ENCODE data around the gene PCYT1B.

The PCYT1B gene

GRCh38 chrX:24647257-24648058 lies at the start of gene PCYT1B:
TSS of gene PCYT1B (minus strand) at chrX:24647347. CDS start at chrX:24647105, 242 bp downstream.
- peaks cover 14% of the 10 kb centered on the region for H3K4me1 ChIP-seq (ENCODE audit: control insufficient read depth, insufficient read depth, low read length)
- H3K27me3 ChIP-seq (ENCODE audit: control insufficient read depth, insufficient read depth, low read length): no peaks in the 10 kb centered on the region
- peak within 1 kb of the TSS; percentile 38 for H3K27ac ChIP-seq (ENCODE audit: low read depth, low read length)
- H3K36me3 ChIP-seq (ENCODE audit: control insufficient read depth, insufficient read depth, low read length): no peaks in the 10 kb centered on the region; the same call in 1 of the 2 replicates
- peak within 1 kb of the TSS; percentile 71 for H3K9ac ChIP-seq (ENCODE audit: low read length)
- H3K4me3 ChIP-seq (ENCODE audit: low read depth, low read length): peak within 1 kb of the TSS; percentile 65
- no peaks in the 10 kb centered on the region for H3K9me3 ChIP-seq (ENCODE audit: control insufficient read depth, insufficient read depth, low read depth, low read length)

- Histone ChIP-seq H3K4me1 (ENCODE audit: control insufficient read depth, insufficient read depth, low read length) (peaks cover 20% of the 10 kb centered on the region), H3K9me3 (ENCODE audit: control insufficient read depth, insufficient read depth, low read depth, low read length) (no peaks in the 10 kb centered on the region), H3K27ac (ENCODE audit: low read depth, low read length) (no peak overlapping the region), H3K4me3 (ENCODE audit: low read depth, low read length) (no peak overlapping the region), H3K27me3 (ENCODE audit: control insufficient read depth, insufficient read depth, low read length) (no peaks in the 10 kb centered on the region), H3K9ac (ENCODE audit: low read length) (no peak overlapping the region), H3K36me3 (ENCODE audit: control insufficient read depth, insufficient read depth, low read length) (peaks cover 27% of the 10 kb centered on the region)
Observed at GRCh38 chrX:24696294-24696693, 49.1 kb upstream of the PCYT1B start.

- H3K4me1 ChIP-seq (ENCODE audit: control insufficient read depth, insufficient read depth, low read length): peaks cover 20% of the 10 kb centered on the region
- peak overlapping the region; percentile 85 for H3K4me3 ChIP-seq (ENCODE audit: low read depth, low read length)
- peaks cover 12% of the 10 kb centered on the region for H3K36me3 ChIP-seq (ENCODE audit: control insufficient read depth, insufficient read depth, low read length)
- H3K9ac ChIP-seq (ENCODE audit: low read length): peak overlapping the region; percentile 92
- no peaks in the 10 kb centered on the region for H3K9me3 ChIP-seq (ENCODE audit: control insufficient read depth, insufficient read depth, low read depth, low read length)
- H3K27me3 ChIP-seq (ENCODE audit: control insufficient read depth, insufficient read depth, low read length): no peaks in the 10 kb centered on the region
- no peak overlapping the region for H3K27ac ChIP-seq (ENCODE audit: low read depth, low read length)
Observed at GRCh38 chrX:24694825-24695224, 47.7 kb upstream of the PCYT1B start.

GRCh38 chrX:24693453-24694202 lies 46.5 kb upstream of the PCYT1B start, which contains the start of gene POLA1:
TSS of gene POLA1 (plus strand) at chrX:24693918. CDS start at chrX:24693962, 44 bp downstream.
- Histone ChIP-seq H3K4me3 (ENCODE audit: low read depth, low read length) (peak within 1 kb of the TSS; percentile 85), H3K9ac (ENCODE audit: low read length) (peak within 1 kb of the TSS; percentile 92), H3K9me3 (ENCODE audit: control insufficient read depth, insufficient read depth, low read depth, low read length) (no peaks in the 10 kb centered on the region), H3K36me3 (ENCODE audit: control insufficient read depth, insufficient read depth, low read length) (peaks cover 7% of the 10 kb centered on the region), H3K27ac (ENCODE audit: low read depth, low read length) (peak within 1 kb of the TSS; percentile 49; the same call in 1 of the 2 replicates), H3K27me3 (ENCODE audit: control insufficient read depth, insufficient read depth, low read length) (no peaks in the 10 kb centered on the region), H3K4me1 (ENCODE audit: control insufficient read depth, insufficient read depth, low read length) (peaks cover 20% of the 10 kb centered on the region)

- Histone ChIP-seq H3K4me1 (ENCODE audit: control insufficient read depth, insufficient read depth, low read length) (peaks cover 20% of the 10 kb centered on the region), H3K4me3 (ENCODE audit: low read depth, low read length) (peak overlapping the region; percentile 56; the same call in 1 of the 2 replicates), H3K27me3 (ENCODE audit: control insufficient read depth, insufficient read depth, low read length) (no peaks in the 10 kb centered on the region), H3K9me3 (ENCODE audit: control insufficient read depth, insufficient read depth, low read depth, low read length) (no peaks in the 10 kb centered on the region), H3K9ac (ENCODE audit: low read length) (no peak overlapping the region), H3K36me3 (ENCODE audit: control insufficient read depth, insufficient read depth, low read length) (peaks cover 7% of the 10 kb centered on the region), H3K27ac (ENCODE audit: low read depth, low read length) (no peak overlapping the region)
Observed at GRCh38 chrX:24692305-24692704, 45.2 kb upstream of the PCYT1B start.

GRCh38 chrX:24684048-24684447 lies 36.9 kb upstream of the PCYT1B start:
- no peaks in the 10 kb centered on the region for H3K4me1 ChIP-seq (ENCODE audit: control insufficient read depth, insufficient read depth, low read length)
- H3K36me3 ChIP-seq (ENCODE audit: control insufficient read depth, insufficient read depth, low read length): no peaks in the 10 kb centered on the region
- no peak overlapping the region for H3K4me3 ChIP-seq (ENCODE audit: low read depth, low read length)
- H3K27ac ChIP-seq (ENCODE audit: low read depth, low read length): no peak overlapping the region
- no peak overlapping the region for H3K9ac ChIP-seq (ENCODE audit: low read length)
- peaks cover 2% of the 10 kb centered on the region; the same call in 1 of the 2 replicates for H3K27me3 ChIP-seq (ENCODE audit: control insufficient read depth, insufficient read depth, low read length)
- no peaks in the 10 kb centered on the region for H3K9me3 ChIP-seq (ENCODE audit: control insufficient read depth, insufficient read depth, low read depth, low read length)

- Histone ChIP-seq H3K4me3 (ENCODE audit: low read depth, low read length) (no peak overlapping the region), H3K27me3 (ENCODE audit: control insufficient read depth, insufficient read depth, low read length) (peaks cover 2% of the 10 kb centered on the region; the same call in 1 of the 2 replicates)
Observed at GRCh38 chrX:24682739-24683432, 35.7 kb upstream of the PCYT1B start.

GRCh38 chrX:24676403-24677024 lies 29.4 kb upstream of the PCYT1B start:
- no peak overlapping the region for H3K27ac ChIP-seq (ENCODE audit: low read depth, low read length)

More at GRCh38 chrX:24682739-24683432, 35.7 kb upstream of the PCYT1B start:
- no peak overlapping the region for H3K27ac ChIP-seq (ENCODE audit: low read depth, low read length)
- H3K4me1 ChIP-seq (ENCODE audit: control insufficient read depth, insufficient read depth, low read length): no peaks in the 10 kb centered on the region
- no peaks in the 10 kb centered on the region for H3K36me3 ChIP-seq (ENCODE audit: control insufficient read depth, insufficient read depth, low read length)
- H3K9me3 ChIP-seq (ENCODE audit: control insufficient read depth, insufficient read depth, low read depth, low read length): no peaks in the 10 kb centered on the region
- no peak overlapping the region for H3K9ac ChIP-seq (ENCODE audit: low read length)

GRCh38 chrX:24673424-24673823 lies 26.3 kb upstream of the PCYT1B start:
- Histone ChIP-seq H3K36me3 (ENCODE audit: control insufficient read depth, insufficient read depth, low read length) (no peaks in the 10 kb centered on the region), H3K4me3 (ENCODE audit: low read depth, low read length) (no peak overlapping the region), H3K9ac (ENCODE audit: low read length) (no peak overlapping the region), H3K27ac (ENCODE audit: low read depth, low read length) (no peak overlapping the region), H3K4me1 (ENCODE audit: control insufficient read depth, insufficient read depth, low read length) (peaks cover 18% of the 10 kb centered on the region), H3K9me3 (ENCODE audit: control insufficient read depth, insufficient read depth, low read depth, low read length) (no peaks in the 10 kb centered on the region), H3K27me3 (ENCODE audit: control insufficient read depth, insufficient read depth, low read length) (peaks cover 3% of the 10 kb centered on the region; the same call in 1 of the 2 replicates)

More at GRCh38 chrX:24676403-24677024, 29.4 kb upstream of the PCYT1B start:
- no peak overlapping the region for H3K9ac ChIP-seq (ENCODE audit: low read length)
- no peak overlapping the region for H3K4me3 ChIP-seq (ENCODE audit: low read depth, low read length)
- no peaks in the 10 kb centered on the region for H3K36me3 ChIP-seq (ENCODE audit: control insufficient read depth, insufficient read depth, low read length)
- peaks cover under 1% of the 10 kb centered on the region; the same call in 1 of the 2 replicates for H3K27me3 ChIP-seq (ENCODE audit: control insufficient read depth, insufficient read depth, low read length)
- H3K9me3 ChIP-seq (ENCODE audit: control insufficient read depth, insufficient read depth, low read depth, low read length): no peaks in the 10 kb centered on the region
- H3K4me1 ChIP-seq (ENCODE audit: control insufficient read depth, insufficient read depth, low read length): peaks cover 18% of the 10 kb centered on the region

- no peak overlapping the region for H3K4me3 ChIP-seq (ENCODE audit: low read depth, low read length)
- peak overlapping the region; percentile 31 for H3K9ac ChIP-seq (ENCODE audit: low read length)
- peaks cover 21% of the 10 kb centered on the region for H3K4me1 ChIP-seq (ENCODE audit: control insufficient read depth, insufficient read depth, low read length)
- H3K9me3 ChIP-seq (ENCODE audit: control insufficient read depth, insufficient read depth, low read depth, low read length): no peaks in the 10 kb centered on the region
- no peak overlapping the region for H3K27ac ChIP-seq (ENCODE audit: low read depth, low read length)
- H3K27me3 ChIP-seq (ENCODE audit: control insufficient read depth, insufficient read depth, low read length): peaks cover 3% of the 10 kb centered on the region; the same call in 1 of the 2 replicates
- no peaks in the 10 kb centered on the region for H3K36me3 ChIP-seq (ENCODE audit: control insufficient read depth, insufficient read depth, low read length)
Observed at GRCh38 chrX:24672701-24673190, 25.6 kb upstream of the PCYT1B start.
